ENCODE measurements around the gene CNMD. TPM values are rescaled to one million over a fixed set of nuclear protein-coding genes. Genes with fewer than 3 reads are reported as not detected.

The CNMD gene
- total and polyA plus RNA-seq, 2 of the 8 experiments (the other 6 are each of a cell fraction or from before 2014, with no cell fraction given): 87.4 to 113 TPM

DNA sequence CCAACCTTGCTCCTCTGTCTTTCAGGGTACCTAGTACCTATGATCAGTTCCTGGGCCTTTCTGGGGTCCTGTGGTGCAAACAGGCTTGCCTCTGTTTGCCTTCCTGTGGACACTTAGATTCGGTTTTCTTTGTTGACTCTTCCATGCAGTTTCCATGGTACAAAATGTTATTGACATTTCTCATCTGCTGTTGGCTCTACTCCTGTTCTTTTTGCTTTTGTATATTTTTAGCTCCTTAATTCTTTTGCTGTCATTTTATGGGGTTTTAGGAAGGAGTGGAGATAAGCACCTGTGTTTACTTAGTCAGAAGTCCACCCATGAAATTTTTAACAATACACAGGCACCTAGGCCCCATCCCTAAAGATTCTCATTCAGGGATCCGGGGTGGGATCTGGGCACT lies 20.5 kb upstream of the CNMD start (continued):
- TF ChIP-seq CHD7 (IDR thresholded peaks at IDR 0.05; ENCODE audit: insufficient replicate concordance, low read length): no peak
- TF ChIP-seq CHD2 (IDR thresholded peaks at IDR 0.05; ENCODE audit: low read length): no peak

Measured in H1 (cell line).